AG04450 (cell line): ENCODE measurements around the gene KLHL36. TPM values are rescaled to one million over a fixed set of nuclear protein-coding genes. Genes with fewer than 3 reads are reported as not detected.

Source experiments
- CTCF ChIA-PET: fragments of 300-600, 350-600 bp; formaldehyde crosslinking; extraction: SDS; loops from one replicate; lab custom pipeline; 2022; ENCODE audit warnings: antibody characterized with exemption, inconsistent platforms; lab: Charles Lee
- POLR2A ChIA-PET: fragments of 350-600 bp; formaldehyde crosslinking; extraction: SDS; loops from one replicate; lab custom pipeline; 2021; ENCODE audit warnings: antibody characterized with exemption, inconsistent platforms; lab: Yijun Ruan, JAX
- DNase-seq: peaks from one replicate; pipeline ENCODE4 v3.0.0-alpha.2; 2011; ENCODE audit warnings: low read depth, low spot score
- H3K27ac ChIP-seq: one replicate; pipeline ENCODE4 v1.5.1; 2012; ENCODE audit warnings: low read depth, low read length, control low read depth
- H3K27me3 ChIP-seq: one replicate; pipeline ENCODE4 v1.6.0; 2012; ENCODE audit warnings: low read length; ENCODE audit not compliant: control insufficient read depth, insufficient read depth
- H3K4me3 ChIP-seq: 2 replicates; pipeline ENCODE4 v1.5.1; 2011; ENCODE audit warnings: mild to moderate bottlenecking, low read depth, low read length, control low read depth
- H3K9me3 ChIP-seq: 2 replicates; pipeline ENCODE4 v1.5.1; 2012; ENCODE audit warnings: low read length; ENCODE audit not compliant: control insufficient read depth, insufficient read depth
- polyA plus RNA-seq: library from polyadenylated mRNA; depleted of rRNA; stranded (reverse); fragments of >200 nt; gene quantifications from 2 replicates; pipeline ENCODE4 v1.2.3, GENCODE V29; 2011
- TF ChIP-seq, protein P1 (sequence below): IDR thresholded peaks from 2 replicates; pipeline ENCODE4 v1.5.1; 2011; ENCODE audit warnings: low read depth, low read length, control low read depth, inconsistent platforms

KLHL36 gene
- polyA plus RNA-seq, 1 experiment: 32.6 TPM

GRCh38 chr16:84680165-84680842 is 32.0 kb downstream of the KLHL36 start:
- Histone ChIP-seq H3K4me3 (no peak overlapping the region), H3K27me3 (no peaks in the 10 kb centered on the region), H3K9me3 (no peaks in the 10 kb centered on the region), H3K27ac (no peak overlapping the region)
- POLR2A ChIA-PET: interaction anchor here (0.7 kb wide), 1 partner anchor 292 kb away, joined by 3 read pairs; no protein-coding TSS in a partner anchor
- DNase-seq: no peak
- CTCF ChIA-PET: interaction anchor here (1.5 kb wide), 1 partner anchor 8 kb away, joined by 7 read pairs; no protein-coding TSS in a partner anchor
- TF ChIP-seq, protein P1, sequence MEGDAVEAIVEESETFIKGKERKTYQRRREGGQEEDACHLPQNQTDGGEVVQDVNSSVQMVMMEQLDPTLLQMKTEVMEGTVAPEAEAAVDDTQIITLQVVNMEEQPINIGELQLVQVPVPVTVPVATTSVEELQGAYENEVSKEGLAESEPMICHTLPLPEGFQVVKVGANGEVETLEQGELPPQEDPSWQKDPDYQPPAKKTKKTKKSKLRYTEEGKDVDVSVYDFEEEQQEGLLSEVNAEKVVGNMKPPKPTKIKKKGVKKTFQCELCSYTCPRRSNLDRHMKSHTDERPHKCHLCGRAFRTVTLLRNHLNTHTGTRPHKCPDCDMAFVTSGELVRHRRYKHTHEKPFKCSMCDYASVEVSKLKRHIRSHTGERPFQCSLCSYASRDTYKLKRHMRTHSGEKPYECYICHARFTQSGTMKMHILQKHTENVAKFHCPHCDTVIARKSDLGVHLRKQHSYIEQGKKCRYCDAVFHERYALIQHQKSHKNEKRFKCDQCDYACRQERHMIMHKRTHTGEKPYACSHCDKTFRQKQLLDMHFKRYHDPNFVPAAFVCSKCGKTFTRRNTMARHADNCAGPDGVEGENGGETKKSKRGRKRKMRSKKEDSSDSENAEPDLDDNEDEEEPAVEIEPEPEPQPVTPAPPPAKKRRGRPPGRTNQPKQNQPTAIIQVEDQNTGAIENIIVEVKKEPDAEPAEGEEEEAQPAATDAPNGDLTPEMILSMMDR: no peak

- ChIA-PET POLR2A (no interaction called here), CTCF (interaction anchor here (1.5 kb wide), 2 partner anchors 9 kb away, joined by 7 read pairs; no protein-coding TSS in a partner anchor)
- no peak overlapping the region for H3K27ac ChIP-seq
- no peak overlapping the region for H3K4me3 ChIP-seq
- no peaks in the 10 kb centered on the region for H3K9me3 ChIP-seq
- TF ChIP-seq, protein P1: no peak
- no peak for DNase-seq
- H3K27me3 ChIP-seq: no peaks in the 10 kb centered on the region
These were observed 32.7 kb downstream of the KLHL36 start for GRCh38 chr16:84680843-84681629.

GRCh38 chr16:84683691-84684591 is 35.6 kb downstream of the KLHL36 start:
- CTCF ChIA-PET: interaction anchor here (1.0 to 1.2 kb wide), 3 partner anchors 10 to 12 kb away, joined by 3 to 7 read pairs (median 4); no protein-coding TSS in a partner anchor
- DNase-seq: no peak
- Histone ChIP-seq H3K4me3 (no peak overlapping the region), H3K27me3 (no peaks in the 10 kb centered on the region), H3K27ac (no peak overlapping the region), H3K9me3 (no peaks in the 10 kb centered on the region)
- POLR2A ChIA-PET: interaction anchor here (0.6 kb wide), 1 partner anchor 56 kb away, joined by 3 read pairs; no protein-coding TSS in a partner anchor
- TF ChIP-seq, protein P1: no peak

- no peak overlapping the region for H3K4me3 ChIP-seq
- DNase-seq: no peak
- no peak overlapping the region for H3K27ac ChIP-seq
- TF ChIP-seq, protein P1: no peak
- no peaks in the 10 kb centered on the region for H3K27me3 ChIP-seq
- POLR2A ChIA-PET: interaction anchor here (0.6 kb wide), 1 partner anchor 12 kb away, joined by 7 read pairs; no protein-coding TSS in a partner anchor
- CTCF ChIA-PET: interaction anchor here (1.0 to 1.2 kb wide), 2 partner anchors 11 to 12 kb away, joined by 3 to 4 read pairs; no protein-coding TSS in a partner anchor
- no peaks in the 10 kb centered on the region for H3K9me3 ChIP-seq
These were observed 36.3 kb downstream of the KLHL36 start for GRCh38 chr16:84684592-84684965.
